GM19035 (cell line): Measurements from ENCODE around the gene PICK1.
"Not testable (repeated sequence)": the region's sequence is repeated elsewhere in the genome, so short reads cannot be mapped to it uniquely, and the experiment has no call there.

Experiments used
- ATAC-seq: cut with Tn5 transposase; IDR thresholded peaks from one replicate; pipeline ENCODE4 v1.9.1; 2021; ENCODE audit not compliant: unreplicated experiment

The PICK1 gene

GRCh38 chr22:38110863-38111852 is 54.0 kb downstream of the PICK1 start:
- ATAC-seq = no peak

GRCh38 chr22:38111925-38112355 is 54.7 kb downstream of the PICK1 start:
- ATAC-seq = no peak

GRCh38 chr22:38112381-38112780 is 55.2 kb downstream of the PICK1 start:
- no peak for ATAC-seq

- ATAC-seq = no peak
These were observed 57.5 kb downstream of the PICK1 start for GRCh38 chr22:38114484-38115398.

GRCh38 chr22:38115423-38116205 is 58.4 kb downstream of the PICK1 start:
- no peak for ATAC-seq

- not testable (repeated sequence) for ATAC-seq
These were observed 60.4 kb downstream of the PICK1 start for GRCh38 chr22:38117556-38117955.

GRCh38 chr22:38118182-38118581 is 61.0 kb downstream of the PICK1 start:
- ATAC-seq = no peak

GRCh38 chr22:38118747-38119146 is 61.5 kb downstream of the PICK1 start:
- not testable (repeated sequence) for ATAC-seq

- ATAC-seq = no peak
These were observed 63.3 kb downstream of the PICK1 start for GRCh38 chr22:38120359-38121110.

GRCh38 chr22:38122616-38123015 is 65.4 kb downstream of the PICK1 start:
- ATAC-seq = no peak

- no peak for ATAC-seq
These were observed 67.2 kb downstream of the PICK1 start for GRCh38 chr22:38124236-38124974.

GRCh38 chr22:38125038-38125610 is 67.9 kb downstream of the PICK1 start:
- no peak for ATAC-seq
